K562 (cell line): ENCODE measurements around the gene DPP4. TPM values are rescaled to one million over a fixed set of nuclear protein-coding genes. Genes with fewer than 3 reads are reported as not detected.
"Not testable (repeated sequence)": the region's sequence is repeated elsewhere in the genome, so short reads cannot be mapped to it uniquely, and the experiment has no call there.

Experiments used
- ATAC-seq: fragments of 200-7000 bp; cut with Tn5 transposase; 3 replicates; pipeline ENCODE4 v1.9.1; 2020; ENCODE audit warnings: moderate library complexity
- BruUV-seq: library from RNA; stranded (reverse); fragments of 400-500 nt; replicated peaks from 2 replicates; lab custom pipeline; 2021; lab: Mats Ljungman, UMichigan
- CTCF ChIA-PET: fragments of 300-600 bp; formaldehyde crosslinking; extraction: SDS; loops from one replicate; lab custom pipeline; 2021; ENCODE audit warnings: low intra/inter-chr PET ratio; lab: Yijun Ruan, JAX
- POLR2A ChIA-PET: fragments of 300-600, 350-650 bp; sonication (Branson Sonifier 250); formaldehyde crosslinking; extraction: SDS; loops from one replicate; lab custom pipeline; 2021; ENCODE audit warnings: antibody characterized with exemption, inconsistent platforms; lab: Yijun Ruan, JAX
- DNase-seq, 4 experiments: peaks; one replicate each; pipeline versions ENCODE4 v3.0.0 to v3.0.0-alpha.2; 2011 to 2018; ENCODE audit warnings: low spot score in 3 of 4, mixed read lengths in 3 of 4; ENCODE audit errors: extremely low read depth in 1 of 4
- FAIRE-seq: peaks from 2 replicates; lab custom pipeline; 2011; peaks lifted over from hg19 to GRCh38; lab: Jason Lieb, UNC
- H2AFZ ChIP-seq: 2 replicates; pipeline ENCODE4 v1.6.0; 2011; ENCODE audit warnings: low read depth, low read length, control low read depth, inconsistent platforms
- H3K27ac ChIP-seq: fragments of 200-600 bp; 3 replicates; pipeline ENCODE4 v1.8.0; 2011; ENCODE audit warnings: low read depth, mild to moderate bottlenecking, control low read depth, inconsistent platforms, low read length, moderate library complexity, mixed read lengths; ENCODE audit errors: extremely low read depth
- H3K27me3 ChIP-seq, 2 experiments: fragments of 300-600 bp in 1 of 2; 2 replicates in 1 of 2; 3 replicates in 1 of 2; pipeline versions ENCODE4 v1.6.0 to v1.8.0; 2011; ENCODE audit warnings: inconsistent platforms in 2 of 2, low read length in 2 of 2, mild to moderate bottlenecking in 1 of 2, mixed read lengths in 1 of 2, moderate library complexity in 1 of 2; ENCODE audit not compliant: control insufficient read depth in 2 of 2, insufficient read depth in 2 of 2
- H3K36me3 ChIP-seq: fragments of 300-600 bp; 3 replicates; pipeline ENCODE4 v1.8.0; 2011; ENCODE audit warnings: mild to moderate bottlenecking, low read length, inconsistent platforms; ENCODE audit not compliant: control insufficient read depth, insufficient read depth
- H3K4me1 ChIP-seq, 2 experiments: fragments of 200-600 bp in 1 of 2; replicated peaks in 1 of 2; 2 replicates in 1 of 2; 3 replicates in 1 of 2; pipeline versions ENCODE4 v1.5.1 to v1.8.0; 2011; ENCODE audit warnings: inconsistent platforms in 2 of 2, low read length in 2 of 2, mild to moderate bottlenecking in 1 of 2, mixed read lengths in 1 of 2, moderate library complexity in 1 of 2; ENCODE audit not compliant: control insufficient read depth in 2 of 2, insufficient read depth in 2 of 2
- H3K4me2 ChIP-seq: 2 replicates; pipeline ENCODE4 v1.6.1; 2011; ENCODE audit warnings: low read length, control low read depth, inconsistent platforms, mixed read lengths; ENCODE audit not compliant: insufficient read depth
- H3K4me3 ChIP-seq: fragments of 200-600 bp; sonication (generic), shearing (Covaris generic); 2 replicates; pipeline ENCODE4 v1.5.1; 2016; ENCODE audit warnings: control low read depth, inconsistent platforms
- H3K79me2 ChIP-seq: fragments of 200-600 bp; 3 replicates; pipeline ENCODE4 v1.8.0; 2011; ENCODE audit warnings: low read length, inconsistent platforms; ENCODE audit not compliant: control insufficient read depth, insufficient read depth
- H3K9ac ChIP-seq, 2 experiments: 2 replicates each; pipeline versions ENCODE4 v1.6.0 to v1.6.1; 2011; ENCODE audit warnings: low read depth in 2 of 2, low read length in 2 of 2, control low read depth in 1 of 2, inconsistent platforms in 1 of 2, mild to moderate bottlenecking in 1 of 2, mixed read lengths in 1 of 2; ENCODE audit not compliant: insufficient read depth in 1 of 2
- H3K9me1 ChIP-seq: one replicate; pipeline ENCODE4 v1.6.0; 2011; ENCODE audit warnings: inconsistent platforms, mild to moderate bottlenecking, low read length, moderate library complexity; ENCODE audit not compliant: control insufficient read depth, insufficient read depth
- H3K9me3 ChIP-seq: replicated peaks from 2 replicates; pipeline ENCODE4 v1.5.1; 2011; ENCODE audit warnings: low read depth, low read length, inconsistent platforms; ENCODE audit not compliant: control insufficient read depth, insufficient read depth
- H4K20me1 ChIP-seq: replicated peaks from 2 replicates; pipeline ENCODE4 v1.6.1; 2011; ENCODE audit warnings: low read length, inconsistent platforms, mixed read lengths; ENCODE audit not compliant: control insufficient read depth, insufficient read depth
- POLR3G ChIP-seq: IDR thresholded peaks from 2 replicates; pipeline ENCODE4 v1.6.1; 2011; ENCODE audit not compliant: insufficient read length, insufficient replicate concordance; ENCODE audit errors: extremely low read depth
- REST ChIP-seq, 2 experiments: fragments of 450-650 bp; formaldehyde crosslinking in 1 of 2; IDR thresholded peaks; 2 replicates each; pipeline versions ENCODE4 v1.4.0 to v1.6.1; 2014 to 2020; ENCODE audit warnings: mild to moderate bottlenecking in 2 of 2, borderline replicate concordance in 1 of 2, low read depth in 1 of 2
- TFAM ChIP-seq: fragments of 250-450 bp; sonication (Bioruptor Pico); conservative IDR thresholded peaks from 2 replicates; pipeline ENCODE4 v1.5.0; 2021; ENCODE audit warnings: mild to moderate bottlenecking, moderate library complexity
- ZNF444 ChIP-seq: fragments of 250-450 bp; sonication (Bioruptor Pico); IDR thresholded peaks from 2 replicates; pipeline ENCODE4 v1.4.0; 2020; ENCODE audit warnings: mild to moderate bottlenecking, moderate library complexity
- ZNF592 ChIP-seq: fragments of 450-650 bp; IDR thresholded peaks from 2 replicates; pipeline ENCODE4 v1.6.1; 2017; ENCODE audit warnings: antibody characterized with exemption, mild to moderate bottlenecking
- WGBS: fragments of 100-300 bp; shearing (Covaris generic); methylation state at CpG from one replicate; pipeline ENCODE4 v1.1.6; 2016; ENCODE audit warnings: low coverage, mixed read lengths; ENCODE audit not compliant: insufficient coverage; ENCODE audit errors: missing lambda C conversion rate; 5-methylcytosine and 5-hydroxymethylcytosine counted together
- in situ Hi-C: fragments of 300-500 bp; cut with MboI; formaldehyde crosslinking; loops from 4 replicates; pipeline ENCODE4 v1.15.0; 2018; ENCODE audit warnings: inconsistent platforms, mixed read lengths
- intact Hi-C: fragments of 100-400 bp; cut with micrococcal nuclease; formaldehyde crosslinking; loops from 2 replicates; pipeline ENCODE4 v1.14.2; 2022
- polyA plus RNA-seq, 8 experiments: library from polyadenylated mRNA; depleted of rRNA in 4 of 8; stranded (reverse) in 5 of 8; unstranded in 3 of 8; fragments of >200 nt; fragmentation: Nextera tagmentation in 2 of 8; fragmentation: Illumina TruSeq in 1 of 8; extraction: Ambion mirVana in 2 of 8; extraction: Trizol in 1 of 8; gene quantifications; 2 replicates each; pipeline versions ENCODE4 v1.2.1 to v1.2.3, GENCODE V29; 2011 to 2014; ENCODE audit warnings: inconsistent platforms in 1 of 8, missing spikeins in 1 of 8
- total RNA-seq, 7 experiments: library from RNA; depleted of rRNA in 6 of 7; stranded (reverse); fragments of >200 nt in 6 of 7; fragmentation: Illumina TruSeq in 2 of 7; extraction: Trizol in 2 of 7; gene quantifications; 2 replicates each; pipeline versions ENCODE4 v1.2.1 to v1.2.3, GENCODE V29; 2011 to 2021; ENCODE audit warnings: low replicate concordance in 1 of 7

The DPP4 gene
- total and polyA plus RNA-seq, 9 of the 15 experiments (the other 6 are each of a cell fraction or from before 2014, with no cell fraction given), result 0.11 TPM; not detected in 8

GRCh38 chr2:161954103-161954502 lies 119.9 kb downstream of the DPP4 start (continued):
- TF ChIP-seq ZNF592 (no peak), ZNF444 (CRISPR knock-in tag) (no peak), POLR3G (no peak), REST (IDR thresholded peaks at IDR 0.05; ENCODE audit: borderline replicate concordance) (no peak), REST (CRISPR knock-in tag; IDR thresholded peaks at IDR 0.05; ENCODE audit: low read depth) (no peak), TFAM (CRISPR knock-in tag) (no peak)

GRCh38 chr2:161953367-161953766 lies 120.6 kb downstream of the DPP4 start:
- FAIRE-seq, BruUV-seq, H3K9me3 ChIP-seq, H3K4me2 ChIP-seq, in situ Hi-C loops, H3K36me3 ChIP-seq, ATAC-seq, POLR2A ChIA-PET, H3K27ac ChIP-seq, H3K4me3 ChIP-seq, H4K20me1 ChIP-seq, H3K9ac ChIP-seq, H3K4me1 ChIP-seq, DNase-seq, CTCF ChIA-PET, H3K9me1 ChIP-seq, intact Hi-C loops, H3K27me3 ChIP-seq, H3K79me2 ChIP-seq, H2AFZ ChIP-seq: not testable (repeated sequence)
- 2% methylated on average over 9 of the region's 9 CpGs for WGBS
